Measurements from ENCODE around the gene TMSB15B. TPM values are rescaled to one million over a fixed set of nuclear protein-coding genes. Genes with fewer than 3 reads are reported as not detected.

Gene TMSB15B
- total RNA-seq = 3.0 and 9.9 TPM in 2 replicates

GRCh38 chrX:103962411-103963278 lies at the start of gene TMSB15B:
Gene TMSB15B, plus strand, starts transcription at chrX:103962627.

DNA sequence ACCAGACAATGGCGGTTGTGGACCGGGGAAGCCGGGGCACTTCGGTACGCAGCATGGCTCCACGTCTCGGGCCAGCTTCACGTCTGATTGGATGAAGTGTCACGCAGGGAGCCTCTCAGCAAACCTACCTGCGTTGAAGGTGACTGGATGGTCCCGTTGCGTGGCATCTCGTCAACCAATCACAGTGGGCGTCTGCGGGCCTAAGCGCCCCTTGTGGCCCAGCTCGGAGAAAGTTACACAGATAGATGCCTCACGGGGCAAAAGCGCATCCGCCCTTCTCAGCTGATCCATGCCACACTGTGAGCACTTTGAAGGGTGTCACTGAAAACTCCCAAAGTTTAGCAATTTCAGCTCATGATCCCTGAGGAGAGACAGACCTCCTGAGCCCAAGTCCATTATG lies 51.2 kb downstream of the TMSB15B start, which contains the start of gene H2BW1:
TSS of gene H2BW1 (minus strand) at position 103 of the 400 bp plus-strand sequence. CDS start 132 bp downstream, outside the sequence.

Other genes starting within 250 kb of the TMSB15B start
- 0.44 and 1.5 TPM in 2 replicates for gene PLP1, start 185.8 kb upstream of the TMSB15B start, total RNA-seq
- gene RAB9B, start 130.4 kb upstream of the TMSB15B start, total RNA-seq = 0.66 and 0.73 TPM in 2 replicates
- gene H2BW1, start 51.1 kb downstream of the TMSB15B start, total RNA-seq = not detected in 2 replicates
- gene H2BW2, start 77.3 kb downstream of the TMSB15B start, total RNA-seq = under 0.01 TPM in 1 of 2 replicates, not detected in the other
- 2.5 and 3.8 TPM in 2 replicates for gene TMSB15C, start 113.6 kb downstream of the TMSB15B start, total RNA-seq
- gene ZCCHC18, start 149.9 kb downstream of the TMSB15B start, total RNA-seq = 0.33 TPM in 1 of 2 replicates, not detected in the other
- gene SLC25A53, start 194.4 kb downstream of the TMSB15B start, total RNA-seq = 12.7 and 17.0 TPM in 2 replicates
- 13.7 and 16.7 TPM in 2 replicates for gene FAM199X, start 203.8 kb downstream of the TMSB15B start, total RNA-seq

Data from smooth muscle cell of trachea (primary cell).